Activated CD8-positive, alpha-beta T cell treated with anti-CD3 and anti-CD28 coated beads for 36 hours (primary cell): ENCODE measurements around the gene AUTS2. TPM values are rescaled to one million over a fixed set of nuclear protein-coding genes. Genes with fewer than 3 reads are reported as not detected.

Source experiments
- ATAC-seq: fragments of 200-7000 bp; cut with Tn5 transposase; one replicate; pipeline ENCODE4 v1.10.0; 2021; ENCODE audit warnings: mild to moderate bottlenecking, moderate library complexity
- CTCF ChIA-PET: fragments of 350-600 bp; sonication (Branson Sonifier 250); formaldehyde crosslinking; loops from one replicate; lab custom pipeline; 2021; ENCODE audit warnings: antibody characterized with exemption; lab: Charles Lee
- POLR2A ChIA-PET: fragments of 350-600 bp; sonication (Branson Sonifier 250); formaldehyde crosslinking; loops from one replicate; lab custom pipeline; 2021; ENCODE audit warnings: antibody characterized with exemption; lab: Charles Lee
- DNase-seq: peaks from one replicate; pipeline ENCODE4 v3.0.0-alpha.2; 2020
- H3K27ac Mint-ChIP-seq: one replicate; pipeline ENCODE4 v1.8.0; 2021; ENCODE audit warnings: mild to moderate bottlenecking, mixed read lengths
- H3K27me3 Mint-ChIP-seq: one replicate; pipeline ENCODE4 v1.8.0; 2021; ENCODE audit warnings: mixed read lengths
- H3K36me3 Mint-ChIP-seq: one replicate; pipeline ENCODE4 v1.8.0; 2021; ENCODE audit warnings: low read depth, mixed read lengths
- H3K4me1 Mint-ChIP-seq: one replicate; pipeline ENCODE4 v1.8.0; 2021; ENCODE audit warnings: low read depth, mixed read lengths
- H3K4me3 Mint-ChIP-seq: one replicate; pipeline ENCODE4 v1.8.0; 2021; ENCODE audit warnings: mild to moderate bottlenecking, moderate library complexity, mixed read lengths
- H3K9me3 Mint-ChIP-seq: one replicate; pipeline ENCODE4 v1.8.0; 2021; ENCODE audit warnings: mixed read lengths
- intact Hi-C: fragments of 100-400 bp; cut with micrococcal nuclease; formaldehyde crosslinking; loops from one replicate; pipeline ENCODE4 v1.10.0; 2022
- total RNA-seq, 2 experiments: library from RNA; stranded (reverse); gene quantifications; one replicate each; pipeline ENCODE4 v1.2.3, GENCODE V29; 2021
- TF ChIP-seq, protein P1 (sequence below): fragments of 200-600 bp; IDR thresholded peaks from one replicate; pipeline ENCODE4 v1.8.0; 2022; ENCODE audit warnings: antibody characterized with exemption, mild to moderate bottlenecking

Gene AUTS2
- total RNA-seq, 2 experiments from 2014 or later: 3.1 to 3.3 TPM

DNA sequence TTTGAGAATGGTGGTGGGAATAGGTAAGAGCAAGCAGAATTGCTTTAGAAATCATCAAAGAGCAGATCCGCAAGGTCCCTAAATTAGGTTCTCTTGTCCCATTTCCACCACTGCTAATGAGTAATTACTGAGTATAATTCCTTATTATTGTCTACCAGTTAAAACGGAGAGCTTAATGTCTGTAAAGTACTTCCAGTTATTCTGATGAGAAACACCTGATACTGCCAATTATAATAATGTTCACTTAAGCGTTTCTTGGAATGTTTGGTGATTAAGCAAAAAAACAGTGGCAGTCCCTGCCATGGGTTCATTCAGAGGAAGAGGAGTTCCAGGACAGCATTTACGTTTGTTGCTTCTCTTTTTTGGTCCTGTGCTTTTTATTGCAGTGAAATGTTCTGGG, 1175.1 kb downstream of the AUTS2 start:
- ATAC-seq (no peak), DNase-seq (no peak)
- Mint-ChIP-seq H3K36me3 (no peaks in the 10 kb centered on the region), H3K27me3 (no peaks in the 10 kb centered on the region), H3K4me1 (peaks cover 7% of the 10 kb centered on the region), H3K4me3 (no peak overlapping the region), H3K9me3 (no peaks in the 10 kb centered on the region), H3K27ac (no peak overlapping the region)
- intact Hi-C loops: no loop called here
- TF ChIP-seq, protein P1, sequence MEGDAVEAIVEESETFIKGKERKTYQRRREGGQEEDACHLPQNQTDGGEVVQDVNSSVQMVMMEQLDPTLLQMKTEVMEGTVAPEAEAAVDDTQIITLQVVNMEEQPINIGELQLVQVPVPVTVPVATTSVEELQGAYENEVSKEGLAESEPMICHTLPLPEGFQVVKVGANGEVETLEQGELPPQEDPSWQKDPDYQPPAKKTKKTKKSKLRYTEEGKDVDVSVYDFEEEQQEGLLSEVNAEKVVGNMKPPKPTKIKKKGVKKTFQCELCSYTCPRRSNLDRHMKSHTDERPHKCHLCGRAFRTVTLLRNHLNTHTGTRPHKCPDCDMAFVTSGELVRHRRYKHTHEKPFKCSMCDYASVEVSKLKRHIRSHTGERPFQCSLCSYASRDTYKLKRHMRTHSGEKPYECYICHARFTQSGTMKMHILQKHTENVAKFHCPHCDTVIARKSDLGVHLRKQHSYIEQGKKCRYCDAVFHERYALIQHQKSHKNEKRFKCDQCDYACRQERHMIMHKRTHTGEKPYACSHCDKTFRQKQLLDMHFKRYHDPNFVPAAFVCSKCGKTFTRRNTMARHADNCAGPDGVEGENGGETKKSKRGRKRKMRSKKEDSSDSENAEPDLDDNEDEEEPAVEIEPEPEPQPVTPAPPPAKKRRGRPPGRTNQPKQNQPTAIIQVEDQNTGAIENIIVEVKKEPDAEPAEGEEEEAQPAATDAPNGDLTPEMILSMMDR: no peak
- ChIA-PET POLR2A (no interaction called here), CTCF (interaction anchor here (1.2 kb wide), 1 partner anchor 75 kb away, joined by 4 read pairs; no protein-coding TSS in a partner anchor)

DNA sequence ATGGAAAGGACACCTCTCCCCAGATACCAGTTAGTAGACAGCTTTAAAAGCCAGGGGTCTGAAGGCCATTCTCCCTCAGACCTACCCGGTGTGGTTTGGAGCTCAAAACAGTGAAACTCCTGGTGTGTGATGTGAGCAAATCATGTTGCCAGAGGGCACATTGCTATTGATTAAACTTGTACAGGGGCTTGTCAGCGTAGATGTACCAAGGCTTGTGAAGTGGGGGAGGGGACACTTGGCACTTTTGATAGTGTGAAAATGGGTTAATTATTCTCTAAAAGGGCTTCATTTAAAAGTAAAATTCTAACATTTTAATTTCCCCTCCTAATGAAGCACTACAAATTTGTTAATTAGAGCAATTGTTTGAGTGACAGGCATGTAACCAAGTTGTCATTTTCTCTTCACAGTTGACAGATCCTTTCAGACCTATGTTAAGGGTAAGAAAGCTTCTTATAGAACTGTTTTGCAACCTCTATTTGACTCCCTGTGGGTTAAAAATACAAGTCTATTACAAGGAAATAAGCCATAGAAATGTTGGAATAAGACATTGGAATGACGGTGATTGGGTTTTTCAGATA, 1176.8 kb downstream of the AUTS2 start:
- Mint-ChIP-seq H3K27me3 (peaks cover 2% of the 10 kb centered on the region), H3K4me1 (peaks cover 12% of the 10 kb centered on the region), H3K4me3 (no peak overlapping the region), H3K27ac (no peak overlapping the region), H3K9me3 (no peaks in the 10 kb centered on the region), H3K36me3 (no peaks in the 10 kb centered on the region)
- DNase-seq: no peak
- ChIA-PET POLR2A (interaction anchor here (0.6 kb wide), 1 partner anchor 1052 kb away, joined by 3 read pairs; no protein-coding TSS in a partner anchor), CTCF (no interaction called here)
- TF ChIP-seq, protein P1: no peak
- no peak for ATAC-seq
- intact Hi-C loops: no loop called here

DNA sequence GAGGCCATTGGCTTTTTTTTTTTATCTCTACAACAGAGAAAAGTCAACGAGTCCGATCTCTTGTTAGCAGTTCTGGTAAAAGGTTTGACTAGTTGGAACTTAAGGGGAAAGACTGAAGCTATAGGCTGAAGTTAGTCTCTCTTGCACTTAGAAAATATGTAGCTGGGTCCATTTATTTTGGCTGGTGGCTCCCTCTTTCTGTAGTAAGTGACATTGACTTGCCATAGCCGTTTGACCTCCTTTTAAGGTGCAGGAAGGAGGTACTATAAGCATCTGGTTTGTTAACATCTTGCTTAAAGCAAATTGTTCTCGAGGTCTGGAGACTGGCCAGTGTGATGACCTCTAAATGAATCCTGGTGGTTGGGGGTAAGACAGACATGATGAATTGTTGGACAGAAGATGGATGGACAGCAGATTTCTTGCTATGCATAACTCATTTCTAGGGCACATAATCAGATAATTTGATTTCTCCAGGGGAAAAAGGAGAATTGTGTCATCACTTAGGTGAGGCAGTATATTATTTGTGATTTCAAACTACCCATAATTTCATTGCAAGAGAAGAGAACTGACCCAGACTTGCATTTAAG, 1177.4 kb downstream of the AUTS2 start:
- ChIA-PET POLR2A (no interaction called here), CTCF (no interaction called here)
- Mint-ChIP-seq H3K27ac (no peak overlapping the region), H3K27me3 (peaks cover 2% of the 10 kb centered on the region), H3K4me3 (no peak overlapping the region), H3K9me3 (no peaks in the 10 kb centered on the region), H3K36me3 (no peaks in the 10 kb centered on the region), H3K4me1 (peaks cover 12% of the 10 kb centered on the region)
- intact Hi-C loops: no loop called here
- DNase-seq (no peak), ATAC-seq (no peak)
- TF ChIP-seq, protein P1: no peak

DNA sequence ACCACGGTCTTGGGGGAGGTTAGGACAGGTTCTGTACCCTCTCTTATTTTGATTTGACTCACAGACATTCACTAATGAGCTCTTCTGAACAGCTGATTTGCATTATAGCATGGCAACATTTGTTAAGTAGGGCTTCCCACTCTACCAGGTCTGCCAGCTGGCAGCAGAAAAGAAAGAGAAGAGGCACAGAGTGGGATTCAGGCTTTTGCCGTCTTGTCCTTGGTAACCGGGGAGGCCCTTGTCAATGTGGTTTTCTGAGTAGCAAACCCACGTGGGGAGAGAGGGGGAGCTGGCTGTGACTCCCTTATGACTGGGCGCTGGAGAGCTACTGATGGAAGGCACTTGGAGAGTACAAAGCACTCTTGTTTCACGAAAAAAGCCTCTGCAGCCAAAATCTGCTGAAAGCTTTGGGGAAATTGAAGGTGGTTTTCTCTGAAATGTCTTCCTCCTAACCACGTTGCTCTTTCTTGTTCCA, 1178.4 kb downstream of the AUTS2 start:
- intact Hi-C loops: no loop called here

More for the DNA sequence above, 1178.4 kb downstream of the AUTS2 start:
- Mint-ChIP-seq H3K27me3 (peaks cover 2% of the 10 kb centered on the region), H3K27ac (peak overlapping the region; percentile 45), H3K9me3 (no peaks in the 10 kb centered on the region), H3K36me3 (no peaks in the 10 kb centered on the region), H3K4me3 (no peak overlapping the region), H3K4me1 (peaks cover 12% of the 10 kb centered on the region)
- ChIA-PET CTCF (no interaction called here), POLR2A (no interaction called here)
- TF ChIP-seq, protein P1: no peak
- ATAC-seq: peak; percentile 58
- peak; percentile 37 for DNase-seq
